ENCODE data around the gene ASPDH.

Gene ASPDH

DNA sequence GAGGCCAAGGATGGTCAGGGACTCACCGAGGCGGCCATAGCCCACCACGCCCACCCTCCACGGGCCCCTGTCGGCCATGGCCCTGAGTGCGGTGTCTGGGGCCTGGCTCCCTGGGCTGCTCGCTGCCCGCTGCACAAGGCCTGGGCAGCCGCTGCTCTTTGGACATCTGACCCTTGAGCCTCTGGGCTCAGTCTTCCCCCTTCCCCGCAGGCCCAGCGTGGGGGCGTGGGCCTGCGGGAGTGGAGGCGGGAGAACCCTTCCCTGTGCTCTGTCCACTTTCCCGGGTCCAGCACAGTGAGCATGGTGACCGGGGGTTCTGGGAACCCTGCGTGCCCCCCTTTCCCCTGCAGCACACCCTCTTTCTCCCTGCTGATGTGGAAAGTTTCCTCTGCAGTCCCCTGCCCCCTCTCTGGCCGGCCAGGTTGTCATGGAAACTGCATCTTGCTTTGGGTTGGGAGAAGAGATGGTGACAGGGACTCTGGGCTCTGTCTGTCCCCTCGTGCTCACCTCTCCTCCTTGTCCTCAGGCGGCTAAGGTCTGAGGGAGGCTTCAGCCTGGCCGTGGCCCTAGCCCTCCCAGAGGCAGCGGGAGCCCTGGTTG, at the start of gene ASPDH:
Gene ASPDH (minus strand): TSS at position 168 of the 600 bp plus-strand sequence. CDS start 90 bp downstream, at position 78.
- no peak for DNase-seq

DNA sequence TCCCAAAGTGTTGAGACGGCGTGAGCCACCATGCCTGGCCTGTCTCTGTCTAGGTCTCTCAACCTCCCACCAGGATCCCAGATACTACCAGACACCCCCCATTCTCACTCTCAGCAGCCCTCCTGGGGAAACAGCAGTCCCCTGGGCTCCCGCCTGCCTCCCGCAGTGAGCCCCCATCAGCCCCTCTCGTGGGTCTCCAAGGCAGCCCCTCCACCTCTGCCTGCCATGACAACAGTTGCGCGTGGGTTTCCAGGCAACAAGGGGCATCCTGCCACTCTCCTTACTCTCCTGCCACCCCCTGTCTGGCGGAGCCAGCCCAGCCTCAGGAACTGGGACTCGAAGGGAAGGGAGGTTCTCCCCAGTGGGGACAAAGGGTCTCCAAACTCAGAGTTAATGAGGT, 49.3 kb upstream of the ASPDH start:
- no peak for DNase-seq

DNA sequence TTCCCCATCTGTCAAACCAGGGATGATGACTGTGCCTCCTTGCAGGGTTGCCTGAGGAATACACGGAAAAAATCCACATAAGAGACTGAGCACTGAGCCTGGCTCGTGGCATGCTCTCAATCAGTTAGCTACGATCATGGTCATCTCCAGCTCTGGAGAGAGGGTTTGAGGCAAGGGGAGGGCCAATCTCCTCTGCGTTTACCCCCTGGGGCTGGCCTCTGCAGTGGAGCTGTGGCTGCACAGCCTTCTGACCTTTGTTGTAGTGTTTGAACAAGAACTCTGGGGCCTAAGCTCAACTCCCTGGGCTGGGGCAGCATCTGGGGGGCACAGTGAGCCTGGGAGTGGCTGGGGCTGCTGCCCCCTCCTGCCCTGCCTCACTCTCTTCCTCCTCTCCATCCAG, 48.6 kb upstream of the ASPDH start:
- DNase-seq, result no peak

DNA sequence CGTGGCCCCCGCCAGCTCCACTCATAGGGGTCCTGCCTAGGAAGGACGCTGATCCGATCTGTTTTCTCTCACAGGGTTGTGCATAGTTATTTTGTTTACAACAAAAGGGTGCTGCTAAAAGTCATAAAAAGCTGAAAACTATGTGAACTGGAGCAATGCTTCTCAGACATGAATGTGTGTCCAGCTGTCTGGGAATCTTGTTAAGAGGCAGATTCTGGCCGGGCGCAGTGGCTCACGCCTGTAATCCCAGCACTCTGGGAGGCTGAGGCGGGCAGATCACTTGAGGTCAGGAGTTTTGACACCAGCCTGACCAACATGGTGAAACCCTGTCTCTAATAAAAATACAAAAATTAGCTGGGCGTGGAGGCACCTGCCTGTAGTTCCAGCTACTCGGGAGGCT, 45.9 kb upstream of the ASPDH start:
- DNase-seq, result no peak

DNA sequence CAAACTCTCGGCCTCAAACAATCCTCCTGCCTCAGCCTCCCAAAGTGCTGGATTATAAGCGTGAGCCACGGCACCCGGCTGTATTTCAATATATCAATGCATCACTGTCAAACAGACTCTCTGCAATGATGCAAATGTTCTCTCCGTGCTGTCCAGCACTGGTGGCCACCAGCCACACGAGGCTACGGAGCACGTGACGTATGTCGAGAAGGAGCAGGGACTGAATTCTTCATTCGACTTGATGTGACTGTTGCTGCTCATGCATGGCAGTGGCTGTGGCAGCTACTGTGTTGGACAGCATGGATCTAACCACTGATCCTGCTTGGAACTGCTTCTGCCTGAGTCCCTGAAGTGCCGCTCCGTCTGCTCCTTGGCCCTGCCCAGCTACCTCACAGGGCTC, 44.7 kb upstream of the ASPDH start:
- no peak for DNase-seq

GRCh38 chr19:50558039-50558438, 44.3 kb upstream of the ASPDH start:
- no peak for DNase-seq

DNA sequence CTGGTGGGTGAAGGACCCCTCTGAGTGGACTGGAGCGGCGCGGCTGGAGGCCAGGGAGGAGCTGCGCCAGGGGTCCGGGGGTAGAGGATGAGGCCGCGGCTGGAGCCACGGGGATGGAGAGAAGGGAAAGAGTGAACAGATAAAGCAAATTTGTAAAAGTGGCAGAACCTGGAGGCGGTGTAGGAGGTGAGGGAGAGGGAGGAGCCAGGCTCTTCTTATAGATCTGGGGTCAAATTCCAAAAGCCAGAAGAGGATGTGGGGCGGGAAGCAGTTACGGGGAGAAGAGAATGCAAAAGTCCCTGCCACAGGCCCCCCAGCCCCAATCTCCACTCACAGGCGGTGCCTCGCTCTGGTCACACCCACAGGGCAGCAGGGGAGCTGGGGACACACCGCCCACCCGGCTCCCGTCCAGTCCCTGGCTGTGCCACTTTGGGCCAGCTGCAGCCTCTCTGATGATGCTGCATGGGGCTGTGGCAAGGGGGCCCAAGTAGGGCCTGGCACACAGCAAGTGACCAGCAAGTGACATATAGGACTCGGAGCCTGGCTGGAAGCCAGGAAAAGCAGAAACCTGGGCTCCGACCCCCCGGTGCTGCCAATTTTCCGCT, 43.4 kb upstream of the ASPDH start:
- DNase-seq, result no peak

DNA sequence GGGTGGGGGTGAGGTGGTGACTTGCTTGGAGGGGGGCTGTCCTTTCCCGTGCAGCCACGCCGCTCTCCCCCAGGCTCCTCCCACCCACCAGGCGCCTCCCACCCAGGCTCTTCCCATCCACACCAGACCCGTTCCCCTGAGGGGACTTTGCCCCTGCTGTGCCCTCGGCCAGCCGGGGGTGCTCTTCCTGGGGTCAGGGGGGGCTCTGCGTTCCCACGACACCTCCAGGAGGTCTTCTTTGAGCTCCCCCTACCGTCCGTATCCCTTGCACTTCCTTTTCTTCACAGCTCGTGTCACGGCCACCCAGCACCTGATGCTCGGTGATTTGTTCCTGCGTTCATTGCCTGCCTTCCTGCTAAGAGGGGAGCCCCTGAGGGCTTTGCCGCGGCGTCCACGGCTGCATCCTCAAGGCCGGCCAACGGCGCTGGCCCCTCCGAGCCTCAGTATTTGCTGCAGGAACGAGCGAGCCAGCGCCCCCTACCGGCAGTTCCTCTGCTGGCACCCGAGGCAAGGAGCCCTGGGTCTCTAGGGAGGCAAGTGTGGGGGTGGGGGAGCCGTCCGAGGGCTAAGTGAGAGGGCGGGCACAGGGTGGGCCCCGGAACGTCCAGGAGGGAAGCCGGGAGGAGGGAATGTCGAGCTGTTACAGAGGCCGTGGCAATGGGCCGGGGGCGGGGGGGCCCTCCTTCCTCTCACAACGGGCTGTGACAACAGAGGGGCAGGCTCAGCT, 42.7 kb upstream of the ASPDH start:
- DNase-seq, result peak; percentile 57

DNA sequence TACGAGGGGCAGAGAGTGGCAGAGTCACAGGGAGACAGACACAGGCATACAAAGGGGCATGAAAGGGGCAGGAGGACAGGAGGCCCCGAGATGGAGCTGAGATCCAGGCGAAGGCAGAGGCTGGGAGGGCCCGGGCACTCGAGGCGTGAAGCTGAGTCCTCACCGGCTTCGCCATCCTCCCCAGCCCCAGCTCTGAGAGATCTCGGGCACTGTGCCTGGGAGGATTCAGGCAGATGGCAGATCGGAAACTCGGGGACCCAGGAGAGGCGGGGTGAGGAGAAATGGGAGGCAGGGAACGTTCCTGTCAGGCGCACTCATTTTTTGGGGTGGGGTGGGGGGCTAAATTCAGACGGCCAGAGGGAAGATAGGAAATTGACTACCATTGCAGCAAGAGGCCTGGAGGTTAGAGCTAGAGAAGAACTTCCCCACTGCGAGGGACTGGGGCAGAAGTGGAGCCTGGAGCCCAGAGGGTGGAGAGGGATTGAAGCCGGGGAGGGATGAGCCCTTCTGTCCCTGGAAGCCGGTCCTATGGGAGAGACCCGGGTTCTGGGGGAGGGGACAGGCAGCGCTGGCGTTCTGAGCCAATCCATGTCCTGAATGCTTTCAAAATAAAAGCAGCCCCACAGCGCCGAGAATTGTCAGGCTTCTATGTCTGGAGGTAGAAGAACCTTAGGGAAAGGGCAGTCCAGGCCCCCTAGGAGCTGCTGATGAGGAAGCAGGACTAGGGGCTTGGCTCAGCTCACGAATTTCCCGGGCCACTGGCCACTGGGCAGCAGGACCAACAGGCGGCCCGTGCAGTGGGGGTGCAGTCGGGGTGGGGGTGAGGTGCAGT, 42.0 kb upstream of the ASPDH start:
- DNase-seq, result no peak

- no peak for DNase-seq
Measured at GRCh38 chr19:50555033-50555432, 41.3 kb upstream of the ASPDH start.

DNA sequence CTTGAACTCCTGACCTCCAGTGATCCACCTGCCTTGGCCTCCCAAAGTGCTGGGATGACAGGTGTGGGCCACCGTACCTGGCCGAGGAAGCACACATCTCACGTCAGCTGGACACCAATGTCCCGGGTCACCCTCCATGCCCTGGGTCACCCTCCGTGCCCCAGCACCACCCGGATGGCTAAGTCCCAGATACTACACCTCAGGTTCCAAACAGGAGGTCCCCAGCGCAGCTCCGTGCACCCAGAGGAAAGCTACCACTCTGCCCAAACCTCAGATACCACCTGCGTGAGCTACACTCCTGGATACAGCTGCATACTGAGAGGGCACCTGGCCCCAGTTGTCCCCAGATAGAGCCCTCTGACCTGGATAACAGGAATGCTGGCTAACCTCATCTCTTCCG, 40.5 kb upstream of the ASPDH start:
- no peak for DNase-seq

- no peak for DNase-seq
Measured at GRCh38 chr19:50553134-50553703, 39.5 kb upstream of the ASPDH start.

DNA sequence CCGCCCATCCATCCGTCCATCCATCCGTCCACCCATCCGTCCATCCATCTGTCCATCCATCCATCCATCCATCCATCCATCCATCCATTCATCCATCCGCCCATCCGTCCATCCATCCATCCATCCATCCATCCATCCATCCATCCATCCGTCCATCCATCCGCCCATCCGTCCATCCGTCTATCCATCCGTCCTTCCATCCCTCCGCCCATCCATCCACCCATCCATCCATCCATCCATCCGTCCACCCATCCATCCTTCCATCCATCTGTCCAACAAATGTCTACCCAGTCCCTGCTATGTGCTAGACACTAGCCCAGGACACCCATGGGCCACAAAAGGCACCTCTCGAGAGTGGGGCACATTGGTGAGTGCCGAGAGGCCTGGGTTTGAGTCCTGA, 38.8 kb upstream of the ASPDH start:
- DNase-seq, result no peak

GRCh38 chr19:50551715-50552187, 38.0 kb upstream of the ASPDH start:
- DNase-seq, result no peak

DNA sequence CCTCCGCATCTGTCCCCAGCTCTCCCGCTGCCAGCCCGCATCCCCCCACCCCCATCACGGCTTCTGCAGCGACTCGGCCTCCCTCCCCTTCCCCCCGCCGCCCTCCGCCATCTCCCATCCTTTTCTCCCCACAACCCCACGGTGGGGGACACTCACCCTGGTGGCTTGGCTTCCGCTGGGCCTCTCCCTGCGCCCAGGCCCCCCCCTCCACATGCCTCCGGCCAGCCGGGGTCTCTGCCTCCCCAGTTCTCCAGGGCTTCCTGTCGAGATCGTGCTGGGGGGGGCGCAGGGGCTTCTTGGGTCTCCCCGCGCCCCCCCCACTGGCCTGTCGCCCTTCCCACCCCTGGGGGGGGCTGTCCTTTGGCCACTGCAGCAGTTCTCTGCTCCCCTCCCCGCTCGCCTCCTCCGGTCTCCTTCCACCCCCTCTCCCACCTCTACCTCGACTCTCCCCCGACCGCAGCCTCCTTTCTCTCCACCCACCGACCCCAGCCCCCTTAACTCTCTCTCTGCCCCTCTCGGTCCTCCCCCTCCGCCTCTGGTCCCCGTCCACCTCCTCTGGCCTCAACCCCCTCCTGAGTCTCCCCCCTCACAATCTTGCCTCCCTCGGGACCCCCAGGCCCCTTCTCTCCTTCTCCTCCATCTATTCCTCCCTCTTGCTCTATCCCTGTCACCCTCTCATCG, 37.5 kb upstream of the ASPDH start:
- DNase-seq, result no peak

GRCh38 chr19:50550594-50550966, 36.9 kb upstream of the ASPDH start:
- DNase-seq, result no peak

DNA sequence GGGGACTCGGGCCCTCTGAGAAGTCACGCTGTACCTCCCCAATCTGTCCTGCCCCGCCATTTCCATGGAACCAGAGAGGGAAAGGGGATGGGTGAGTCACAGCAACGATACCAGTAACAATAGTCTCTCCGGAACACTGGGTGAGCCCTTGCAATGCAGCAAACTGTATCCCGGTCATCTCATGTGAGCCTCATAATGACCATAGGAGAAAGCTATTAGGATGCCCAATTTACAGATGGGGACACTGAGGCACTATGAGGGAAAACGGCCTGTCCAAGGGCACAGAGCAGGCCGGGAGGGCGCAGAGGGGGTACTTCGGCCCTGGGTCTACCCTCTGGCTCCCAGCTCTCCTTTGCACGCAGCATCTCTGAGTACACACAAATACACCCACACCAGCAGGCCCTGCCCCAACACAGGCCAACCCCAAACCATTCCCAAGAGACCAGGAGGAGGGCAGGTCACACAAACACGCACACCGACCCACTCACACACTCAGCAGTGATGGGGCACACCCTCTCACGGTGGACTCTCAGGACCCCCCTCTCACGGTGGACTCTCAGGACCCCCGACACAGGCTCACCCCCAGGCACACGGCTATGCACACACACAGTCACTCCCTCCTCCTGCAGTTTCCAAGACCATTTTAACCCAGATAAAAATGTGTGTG, 36.3 kb upstream of the ASPDH start:
- DNase-seq, result no peak

- no peak for DNase-seq
Measured at GRCh38 chr19:50549059-50549926, 35.6 kb upstream of the ASPDH start.

- DNase-seq, result no peak
Measured at GRCh38 chr19:50548191-50549058, 34.7 kb upstream of the ASPDH start.

All from activated CD4-positive, alpha-beta T cell treated with anti-CD3 and anti-CD28 coated beads for 1 hour (primary cell).